ENCODE results near the gene WBP1. TPM values are rescaled to one million over a fixed set of nuclear protein-coding genes. Genes with fewer than 3 reads are reported as not detected.

Gene WBP1
- total RNA-seq (2021; fragmentation: NEBNext Ultra II Directional; extraction: Animal tissue kit (Norgen Biotek cat#: 25700)): 10 to 100 TPM; 51.0 to 73.1 (median 56.7) TPM
- long read RNA-seq, transcript WBP1-201 (4 exons, 1,294 nt): major isoform, 28 of 43 reads
- long read RNA-seq, partial matches to known transcripts: 0 of 43 reads
- long read RNA-seq, other reads (novel, unspliced or antisense): 10 of 43 reads

- Mint-ChIP-seq H3K27ac (peak within 1 kb of the TSS; percentile 88), H3K4me3 (peak within 1 kb of the TSS; percentile 94), H3K36me3 (ENCODE audit: low read depth) (peaks cover 16% of the 10 kb centered on the region), H3K9me3 (no peaks in the 10 kb centered on the region), H3K27me3 (ENCODE audit: insufficient read depth) (peaks cover 4% of the 10 kb centered on the region), H3K4me1 (ENCODE audit: low read depth) (peaks cover 48% of the 10 kb centered on the region)
- TF ChIP-seq, protein P1, sequence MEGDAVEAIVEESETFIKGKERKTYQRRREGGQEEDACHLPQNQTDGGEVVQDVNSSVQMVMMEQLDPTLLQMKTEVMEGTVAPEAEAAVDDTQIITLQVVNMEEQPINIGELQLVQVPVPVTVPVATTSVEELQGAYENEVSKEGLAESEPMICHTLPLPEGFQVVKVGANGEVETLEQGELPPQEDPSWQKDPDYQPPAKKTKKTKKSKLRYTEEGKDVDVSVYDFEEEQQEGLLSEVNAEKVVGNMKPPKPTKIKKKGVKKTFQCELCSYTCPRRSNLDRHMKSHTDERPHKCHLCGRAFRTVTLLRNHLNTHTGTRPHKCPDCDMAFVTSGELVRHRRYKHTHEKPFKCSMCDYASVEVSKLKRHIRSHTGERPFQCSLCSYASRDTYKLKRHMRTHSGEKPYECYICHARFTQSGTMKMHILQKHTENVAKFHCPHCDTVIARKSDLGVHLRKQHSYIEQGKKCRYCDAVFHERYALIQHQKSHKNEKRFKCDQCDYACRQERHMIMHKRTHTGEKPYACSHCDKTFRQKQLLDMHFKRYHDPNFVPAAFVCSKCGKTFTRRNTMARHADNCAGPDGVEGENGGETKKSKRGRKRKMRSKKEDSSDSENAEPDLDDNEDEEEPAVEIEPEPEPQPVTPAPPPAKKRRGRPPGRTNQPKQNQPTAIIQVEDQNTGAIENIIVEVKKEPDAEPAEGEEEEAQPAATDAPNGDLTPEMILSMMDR (IDR thresholded peaks at IDR 0.05): no peak
- DNase-seq: peak; percentile 100
Observed at GRCh38 chr2:74458132-74458937, at the start of gene WBP1. TSS of gene WBP1 (plus strand) at chr2:74458438. CDS start at chr2:74458603, 165 bp downstream.

GRCh38 chr2:74413001-74413698 is 45.1 kb upstream of the WBP1 start:
- no peak for DNase-seq
- H3K36me3 Mint-ChIP-seq (ENCODE audit: low read depth): no peaks in the 10 kb centered on the region
- H3K9me3 Mint-ChIP-seq: no peaks in the 10 kb centered on the region
- no peaks in the 10 kb centered on the region for H3K27me3 Mint-ChIP-seq (ENCODE audit: insufficient read depth)
- no peak overlapping the region for H3K4me3 Mint-ChIP-seq
- TF ChIP-seq, protein P1 (IDR thresholded peaks at IDR 0.05): no peak
- peaks cover 4% of the 10 kb centered on the region; the same call in 1 of the 2 replicates for H3K4me1 Mint-ChIP-seq (ENCODE audit: low read depth)
- no peak overlapping the region for H3K27ac Mint-ChIP-seq

DNA sequence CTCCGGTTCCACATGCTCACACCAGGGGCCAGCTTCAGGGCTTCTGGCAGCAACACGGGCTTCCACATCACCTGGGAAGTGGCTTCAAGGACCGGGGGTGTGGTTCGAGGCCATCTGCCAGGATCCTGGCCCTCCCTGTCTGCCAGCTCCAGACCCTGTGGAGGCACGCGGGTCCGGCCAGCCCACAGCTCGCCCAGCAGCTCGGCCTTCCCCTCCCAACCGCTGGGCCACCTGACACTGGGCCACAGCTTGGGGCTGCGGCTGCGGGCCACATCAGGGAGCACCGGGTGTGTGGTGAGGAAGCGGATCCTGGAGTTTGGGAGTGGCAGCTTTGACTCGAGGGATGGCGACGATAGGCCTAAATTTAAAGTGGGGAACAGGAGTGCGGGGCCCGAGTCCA is 43.8 kb upstream of the WBP1 start:
- no peaks in the 10 kb centered on the region; the same call in 1 of the 2 replicates for H3K27me3 Mint-ChIP-seq (ENCODE audit: insufficient read depth)

DNA sequence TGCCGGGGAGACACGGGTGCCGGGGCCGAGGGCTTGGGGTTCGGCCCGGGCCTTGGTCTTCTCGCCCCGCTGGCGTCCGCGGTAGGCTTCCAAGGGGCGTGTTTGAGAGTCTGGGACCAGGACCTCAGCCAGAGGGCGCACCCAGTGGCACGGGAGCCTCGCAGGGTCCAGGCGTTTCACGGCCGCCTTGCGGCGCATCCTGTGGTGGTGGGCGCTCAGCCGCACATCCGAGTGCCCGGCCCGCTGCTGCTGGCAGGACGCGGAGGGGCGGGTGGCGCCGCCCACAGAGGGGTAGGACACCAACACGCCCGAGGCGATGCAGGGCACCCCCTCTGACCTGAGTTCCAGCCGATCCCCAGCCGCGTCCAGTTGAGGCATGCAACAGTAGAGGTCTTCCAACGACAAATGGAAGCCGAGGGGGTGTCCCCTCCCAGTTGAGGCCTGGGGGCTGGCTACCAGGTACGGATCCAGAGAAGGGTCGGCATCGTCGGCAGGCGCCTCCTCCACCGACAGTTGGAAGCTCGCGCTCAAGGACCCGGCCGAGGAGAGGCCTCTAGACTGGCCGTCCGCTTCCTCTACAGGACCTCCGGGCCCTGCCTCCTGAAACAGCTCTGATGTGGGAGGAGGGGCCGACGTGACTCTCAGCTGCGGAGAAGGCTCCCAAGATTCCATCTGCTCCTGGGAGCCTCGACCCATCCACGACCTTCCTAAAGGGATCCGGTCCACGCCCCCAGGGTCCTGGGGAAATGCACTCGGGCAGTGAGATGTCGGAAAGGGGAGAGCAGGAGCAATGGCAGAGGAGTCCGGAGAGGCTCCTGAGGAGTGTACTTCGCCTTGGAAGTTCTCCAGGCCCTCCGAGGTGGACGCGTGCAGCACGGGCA is 43.1 kb upstream of the WBP1 start:
- peak overlapping the region; percentile 18; the same call in 1 of the 2 replicates for H3K27ac Mint-ChIP-seq
- DNase-seq: no peak
- TF ChIP-seq, protein P1 (IDR thresholded peaks at IDR 0.05): peak; percentile 54; the same call in 1 of the 2 replicates
- no peaks in the 10 kb centered on the region for H3K9me3 Mint-ChIP-seq
- H3K27me3 Mint-ChIP-seq (ENCODE audit: insufficient read depth): no peaks in the 10 kb centered on the region; the same call in 1 of the 2 replicates
- peaks cover 4% of the 10 kb centered on the region; the same call in 1 of the 2 replicates for H3K4me1 Mint-ChIP-seq (ENCODE audit: low read depth)
- H3K36me3 Mint-ChIP-seq (ENCODE audit: low read depth): no peaks in the 10 kb centered on the region
- peak overlapping the region; percentile 73; the same call in 1 of the 2 replicates for H3K4me3 Mint-ChIP-seq

More for the DNA sequence above, 43.8 kb upstream of the WBP1 start:
- TF ChIP-seq, protein P1 (IDR thresholded peaks at IDR 0.05): no peak
- peak overlapping the region; percentile 73; the same call in 1 of the 2 replicates for H3K4me3 Mint-ChIP-seq
- H3K27ac Mint-ChIP-seq: no peak overlapping the region; the same call in 1 of the 2 replicates
- DNase-seq: no peak
- no peaks in the 10 kb centered on the region for H3K36me3 Mint-ChIP-seq (ENCODE audit: low read depth)
- H3K4me1 Mint-ChIP-seq (ENCODE audit: low read depth): peaks cover 4% of the 10 kb centered on the region; the same call in 1 of the 2 replicates
- H3K9me3 Mint-ChIP-seq: no peaks in the 10 kb centered on the region
